ENCODE results near the gene AFTPH.

- TF ChIP-seq ZNF391 (tag by site-specific recombination; IDR thresholded peaks at IDR 0.05; ENCODE audit: borderline replicate concordance, low read depth): no peak
- TF ChIP-seq ZNF274 (IDR thresholded peaks at IDR 0.05; ENCODE audit: low read length): no peak
- no peak for TF ChIP-seq ZNF274 (tag by site-specific recombination; IDR thresholded peaks at IDR 0.05; ENCODE audit: borderline replicate concordance)
These were observed 88.6 kb downstream of the AFTPH start for GRCh38 chr2:64612575-64613195.
